HEK293T (cell line): ENCODE results near the gene DIO3.
"Not testable (repeated sequence)": the region's sequence is repeated elsewhere in the genome, so short reads cannot be mapped to it uniquely, and the experiment has no call there.

ENCODE experiments used
- FOXA1 ChIP-seq: fragments of 450-650 bp; IDR thresholded peaks from 2 replicates; pipeline ENCODE4 v1.6.1; 2016; ENCODE audit warnings: mild to moderate bottlenecking
- FOXK2 ChIP-seq: fragments of 450-650 bp; IDR thresholded peaks from 2 replicates; pipeline ENCODE4 v1.6.1; 2016; ENCODE audit warnings: mild to moderate bottlenecking
- FOXM1 ChIP-seq: fragments of 450-650 bp; IDR thresholded peaks from 2 replicates; pipeline ENCODE4 v1.6.1; 2017; ENCODE audit warnings: mild to moderate bottlenecking, borderline replicate concordance
- LEF1 ChIP-seq: fragments of 450-650 bp; IDR thresholded peaks from 2 replicates; pipeline ENCODE4 v1.6.1; 2017; ENCODE audit warnings: mild to moderate bottlenecking, borderline replicate concordance
- NFRKB ChIP-seq: fragments of 450-650 bp; IDR thresholded peaks from 2 replicates; pipeline ENCODE4 v1.6.1; 2016; ENCODE audit warnings: mild to moderate bottlenecking, moderate library complexity
- SUZ12 ChIP-seq: fragments of 450-650 bp; IDR thresholded peaks from 2 replicates; pipeline ENCODE4 v1.6.1; 2016; ENCODE audit warnings: mild to moderate bottlenecking

DNA sequence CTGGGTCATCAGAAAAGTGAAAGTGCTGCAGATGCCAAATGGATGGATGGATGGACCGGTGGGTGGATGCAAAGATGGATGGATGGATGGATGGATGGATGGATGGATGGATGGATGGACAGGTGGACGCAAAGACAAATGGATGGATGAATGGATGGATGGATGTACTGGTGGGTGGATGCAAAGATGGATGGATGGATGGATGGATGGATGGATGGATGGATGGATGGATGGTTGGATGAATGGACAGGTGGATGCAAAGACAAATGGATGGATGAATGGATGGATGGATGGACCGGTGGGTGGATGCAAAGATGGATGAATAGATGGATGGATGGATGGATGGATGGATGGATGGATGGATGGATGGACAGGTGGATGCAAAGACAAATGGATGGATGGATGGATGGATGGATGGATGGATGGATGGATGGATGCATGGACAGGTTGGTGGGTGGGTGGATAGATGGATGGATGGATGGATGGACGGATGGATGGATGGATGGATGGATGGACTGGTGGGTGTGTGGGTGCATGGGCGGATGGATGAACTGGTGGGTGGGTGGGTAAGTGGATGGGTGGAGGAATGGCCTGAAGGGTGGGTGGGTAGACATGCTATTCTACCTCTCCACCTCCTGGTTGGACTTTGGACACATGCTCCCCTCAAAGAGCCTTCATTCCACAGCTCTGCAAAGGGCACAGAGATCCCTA is 10.9 kb upstream of the DIO3 start:
- TF ChIP-seq FOXK2, NFRKB, SUZ12, LEF1, FOXM1, FOXA1: not testable (repeated sequence)
